ENCODE data around the gene PDE6B.

DNA sequence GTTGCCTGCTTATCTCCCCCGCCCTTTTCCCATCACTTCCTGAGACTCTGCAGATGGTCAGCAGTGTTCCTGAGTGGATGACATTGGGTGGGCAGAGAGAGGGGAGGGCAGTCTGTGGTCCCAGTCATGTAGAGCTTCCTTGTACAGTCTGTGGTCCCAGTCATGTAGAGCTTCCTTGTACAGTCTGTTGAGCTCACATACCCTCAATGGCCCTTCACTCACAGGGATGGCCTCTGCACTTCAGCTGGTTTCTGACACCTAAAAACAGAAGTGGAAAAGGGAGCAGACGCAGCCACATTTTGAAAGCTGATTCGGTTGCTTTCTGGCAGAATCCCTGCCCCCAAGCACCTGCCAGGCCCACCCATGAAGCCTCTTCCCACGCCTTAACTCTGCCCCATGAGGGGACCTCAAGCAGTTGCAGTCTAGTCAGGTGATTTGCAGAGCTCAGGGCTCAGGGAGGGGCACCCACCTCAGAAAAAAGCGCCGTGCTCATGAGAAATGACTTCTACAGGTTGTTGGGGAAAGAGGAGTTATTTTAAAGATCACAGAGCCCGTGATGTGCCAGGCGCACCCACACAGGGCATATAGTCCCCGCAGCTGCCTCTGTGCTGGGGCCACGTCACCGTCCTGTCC lies 45.7 kb upstream of the PDE6B start:
- TF ChIP-seq EZH2 (IDR thresholded peaks at IDR 0.05; ENCODE audit: low read length, missing control alignments) (no peak), CTCF (conservative IDR thresholded peaks at IDR 0.05 in 1 of 2, IDR thresholded peaks at IDR 0.05 in 1 of 2; ENCODE audit: low read depth in 1 of 2, low read length in 2 of 2) (no peak)

All from fibroblast of lung (primary cell).